Measurements from ENCODE around the gene LAMTOR2.

GRCh38 chr1:156097499-156098178 lies 43.1 kb downstream of the LAMTOR2 start:
- TF ChIP-seq POLR2AphosphoS5 (IDR thresholded peaks at IDR 0.05; ENCODE audit: low read depth, low read length) (no peak), REST (IDR thresholded peaks at IDR 0.05; ENCODE audit: insufficient read depth in 1 of 2, low read depth in 2 of 2, low read length in 2 of 2) (no peak), SIN3A (IDR thresholded peaks at IDR 0.05; ENCODE audit: borderline replicate concordance, insufficient read depth, low read length) (no peak)

All from PFSK-1 (cell line).